ENCODE data around the gene RGP1. TPM values are rescaled to one million over a fixed set of nuclear protein-coding genes. Genes with fewer than 3 reads are reported as not detected.

The RGP1 gene
- total RNA-seq, 2 experiments from 2014 or later, result 12.7 to 13.4 TPM

DNA sequence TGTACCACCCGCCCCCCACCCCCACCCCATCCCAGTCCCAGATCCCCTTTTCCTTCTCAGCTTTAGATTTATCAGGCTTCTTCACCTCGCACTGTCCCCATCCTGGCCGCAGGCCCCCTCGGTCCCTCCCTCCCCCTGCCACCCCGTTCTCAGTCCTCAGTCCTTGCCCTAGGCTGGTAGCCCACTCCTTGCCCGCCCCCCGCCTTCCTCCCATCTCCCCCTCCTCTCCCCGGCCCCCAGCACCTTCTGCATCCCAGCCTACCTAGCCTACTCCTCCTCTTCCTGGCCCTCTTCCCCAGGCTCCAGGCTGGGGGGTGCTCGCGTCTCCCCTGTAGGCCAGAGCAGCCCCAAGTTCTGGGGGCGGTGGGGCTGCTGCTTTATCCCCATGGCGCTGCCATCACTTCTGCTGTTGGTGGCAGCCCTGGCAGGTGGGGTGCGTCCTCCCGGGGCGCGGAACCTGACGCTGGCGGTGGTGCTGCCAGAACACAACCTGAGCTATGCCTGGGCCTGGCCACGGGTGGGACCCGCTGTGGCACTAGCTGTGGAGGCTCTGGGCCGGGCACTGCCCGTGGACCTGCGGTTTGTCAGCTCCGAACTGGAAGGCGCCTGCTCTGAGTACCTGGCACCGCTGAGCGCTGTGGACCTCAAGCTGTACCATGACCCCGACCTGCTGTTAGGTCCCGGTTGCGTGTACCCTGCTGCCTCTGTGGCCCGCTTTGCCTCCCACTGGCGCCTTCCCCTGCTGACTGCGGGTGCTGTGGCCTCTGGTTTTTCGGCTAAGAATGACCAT, 43.1 kb downstream of the RGP1 start:
- Mint-ChIP-seq H3K4me3 (no peak overlapping the region), H3K27me3 (no peaks in the 10 kb centered on the region)

DNA sequence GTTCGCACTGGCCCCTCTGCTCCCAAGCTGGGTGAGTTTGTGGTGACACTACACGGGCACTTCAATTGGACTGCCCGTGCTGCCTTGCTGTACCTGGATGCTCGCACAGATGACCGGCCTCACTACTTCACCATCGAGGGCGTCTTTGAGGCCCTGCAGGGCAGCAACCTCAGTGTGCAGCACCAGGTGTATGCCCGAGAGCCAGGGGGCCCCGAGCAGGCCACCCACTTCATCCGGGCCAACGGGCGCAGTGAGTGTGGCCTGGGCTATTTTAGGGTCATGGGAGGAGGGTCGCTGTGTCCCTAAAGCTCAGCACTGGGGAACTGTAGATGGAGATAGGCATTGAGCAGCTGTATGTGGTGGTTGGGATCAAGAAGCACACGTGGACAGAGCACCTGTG, 43.7 kb downstream of the RGP1 start:
- DNase-seq, result no peak
- no peaks in the 10 kb centered on the region for H3K27me3 Mint-ChIP-seq
- peaks cover 2% of the 10 kb centered on the region for H3K36me3 Mint-ChIP-seq
- H3K4me1 Mint-ChIP-seq, result peaks cover 5% of the 10 kb centered on the region
- H3K27ac Mint-ChIP-seq, result peak overlapping the region; percentile 3
- no peak overlapping the region for H3K4me3 Mint-ChIP-seq
- H3K9me3 Mint-ChIP-seq, result no peaks in the 10 kb centered on the region

More for the DNA sequence above, 43.1 kb downstream of the RGP1 start:
- no peak for DNase-seq
- Mint-ChIP-seq H3K9me3 (no peaks in the 10 kb centered on the region), H3K36me3 (peaks cover 2% of the 10 kb centered on the region), H3K27ac (no peak overlapping the region), H3K4me1 (peaks cover 4% of the 10 kb centered on the region)

DNA sequence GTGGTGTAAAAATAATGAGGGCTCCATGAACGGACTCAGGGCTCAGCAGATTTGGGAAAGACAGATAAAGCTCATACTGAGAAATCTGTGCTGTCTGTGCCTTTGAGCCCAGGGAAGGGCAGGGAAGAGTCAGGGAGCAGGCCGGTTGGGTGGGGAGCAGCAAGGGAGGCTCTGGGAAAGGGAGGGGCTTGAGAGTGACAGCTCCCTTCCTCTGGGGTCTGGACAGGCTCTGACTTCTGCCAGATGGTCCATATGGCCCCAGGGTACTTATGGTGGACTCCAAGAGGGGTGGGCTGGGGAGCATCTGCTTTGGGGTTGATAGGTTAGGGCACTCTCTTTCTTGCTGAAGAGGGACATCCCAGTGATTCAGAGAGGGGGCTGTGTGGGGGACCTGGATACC, 44.4 kb downstream of the RGP1 start:
- no peaks in the 10 kb centered on the region for H3K9me3 Mint-ChIP-seq
- DNase-seq, result no peak
- H3K4me1 Mint-ChIP-seq, result peaks cover 7% of the 10 kb centered on the region

DNA sequence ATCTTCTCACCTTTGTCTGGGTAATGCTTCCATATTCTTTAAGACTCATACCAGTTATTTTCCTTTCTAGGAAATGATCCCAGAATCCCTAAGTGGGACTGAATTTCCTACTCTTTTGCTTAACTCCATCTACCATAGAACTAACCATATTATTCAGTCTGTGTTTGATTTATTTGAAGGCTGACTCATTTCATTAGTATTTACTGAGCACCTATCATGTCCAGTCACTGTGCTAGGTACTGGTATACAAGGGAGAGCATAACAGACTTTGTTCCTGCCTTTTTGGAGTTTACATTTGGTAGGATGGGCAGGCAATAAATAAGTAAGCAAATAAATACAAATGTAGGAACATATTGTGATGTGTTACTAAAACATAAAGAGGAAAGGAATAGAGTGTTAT, 46.6 kb downstream of the RGP1 start:
- Mint-ChIP-seq H3K36me3 (peaks cover 5% of the 10 kb centered on the region), H3K4me1 (peaks cover 11% of the 10 kb centered on the region), H3K4me3 (no peak overlapping the region), H3K27me3 (no peaks in the 10 kb centered on the region), H3K27ac (no peak overlapping the region), H3K9me3 (no peaks in the 10 kb centered on the region)
- no peak for DNase-seq

More for the DNA sequence above, 44.4 kb downstream of the RGP1 start:
- no peak overlapping the region for H3K4me3 Mint-ChIP-seq
- no peaks in the 10 kb centered on the region for H3K27me3 Mint-ChIP-seq
- H3K36me3 Mint-ChIP-seq, result peaks cover 2% of the 10 kb centered on the region
- H3K27ac Mint-ChIP-seq, result peak overlapping the region; percentile 3

DNA sequence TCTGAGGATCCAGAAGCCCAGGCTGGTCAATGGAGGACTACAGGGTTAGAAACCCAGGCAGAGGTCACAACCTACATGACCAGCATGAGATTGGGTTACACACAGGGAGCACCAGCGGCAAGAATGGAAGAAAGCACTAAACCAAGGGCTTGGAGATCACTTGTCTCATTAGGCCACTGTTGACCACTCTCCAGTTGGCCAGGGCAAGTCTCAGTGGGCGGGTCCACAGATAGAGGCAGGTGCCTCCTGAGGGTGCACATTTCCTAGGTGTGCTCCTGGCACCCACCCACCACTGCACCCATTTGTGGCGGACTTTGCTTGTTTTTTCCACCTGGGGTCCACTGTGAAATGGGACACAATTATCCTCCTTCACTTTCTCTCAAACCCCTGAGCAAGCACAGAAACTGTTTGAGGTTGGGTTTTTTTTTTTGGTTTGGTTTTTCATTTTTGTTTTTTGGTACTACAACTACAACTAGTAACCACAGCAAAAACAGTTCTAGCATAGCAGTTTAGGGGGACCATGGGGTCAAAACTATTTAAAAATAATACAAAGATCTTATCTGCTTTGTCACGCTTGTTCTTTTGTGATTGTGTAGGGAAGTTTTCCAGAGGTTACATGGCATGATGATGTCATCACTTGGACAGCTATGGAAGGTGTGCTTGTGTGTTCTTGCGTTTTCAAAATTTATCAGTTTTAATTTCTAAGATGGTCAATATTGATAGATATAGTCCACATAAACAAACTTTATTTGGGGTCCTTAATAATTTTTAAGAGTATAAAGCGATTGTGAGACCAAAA, 48.4 kb downstream of the RGP1 start:
- H3K9me3 Mint-ChIP-seq, result no peaks in the 10 kb centered on the region
- no peaks in the 10 kb centered on the region for H3K27me3 Mint-ChIP-seq
- peaks cover 11% of the 10 kb centered on the region for H3K36me3 Mint-ChIP-seq
- H3K4me3 Mint-ChIP-seq, result no peak overlapping the region
- peaks cover 11% of the 10 kb centered on the region for H3K4me1 Mint-ChIP-seq
- no peak for DNase-seq
- H3K27ac Mint-ChIP-seq, result no peak overlapping the region

DNA sequence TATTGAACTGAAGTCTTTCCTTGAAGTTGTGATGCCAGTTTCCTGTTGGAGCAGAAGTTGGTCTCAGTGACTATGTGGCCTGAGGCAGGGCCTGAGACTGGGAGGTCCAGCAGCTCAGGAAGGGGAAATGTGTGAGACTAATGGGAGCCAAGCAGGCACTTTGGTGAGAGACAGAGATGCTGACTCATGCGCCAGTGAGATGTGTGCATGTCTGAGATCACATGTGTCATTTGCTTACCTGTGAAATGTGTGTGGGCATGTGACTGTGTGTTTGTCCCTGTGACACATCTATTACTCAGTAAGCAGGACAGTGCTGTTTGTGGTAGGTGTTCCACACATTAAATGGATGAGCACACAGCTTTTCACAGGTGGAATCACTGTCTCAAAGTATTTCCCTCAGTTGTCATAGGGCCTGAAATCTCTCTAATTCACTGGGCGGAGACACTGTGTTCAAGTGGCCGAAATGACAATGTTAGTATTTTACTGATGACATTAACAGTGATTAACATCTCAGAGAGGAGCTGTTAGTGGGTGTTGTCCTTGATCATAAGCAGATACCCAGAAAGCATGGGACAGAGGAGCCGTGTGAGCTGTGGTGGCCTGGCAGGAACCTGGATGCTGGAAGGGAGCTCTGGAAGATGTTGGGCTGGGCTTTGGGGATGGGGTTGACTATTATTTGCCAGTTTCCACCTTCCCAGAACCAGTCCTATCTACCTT, 49.7 kb downstream of the RGP1 start:
- Mint-ChIP-seq H3K36me3 (peaks cover 12% of the 10 kb centered on the region), H3K4me3 (no peak overlapping the region), H3K27ac (no peak overlapping the region), H3K27me3 (no peaks in the 10 kb centered on the region), H3K9me3 (no peaks in the 10 kb centered on the region), H3K4me1 (peaks cover 11% of the 10 kb centered on the region)
- no peak for DNase-seq

DNA sequence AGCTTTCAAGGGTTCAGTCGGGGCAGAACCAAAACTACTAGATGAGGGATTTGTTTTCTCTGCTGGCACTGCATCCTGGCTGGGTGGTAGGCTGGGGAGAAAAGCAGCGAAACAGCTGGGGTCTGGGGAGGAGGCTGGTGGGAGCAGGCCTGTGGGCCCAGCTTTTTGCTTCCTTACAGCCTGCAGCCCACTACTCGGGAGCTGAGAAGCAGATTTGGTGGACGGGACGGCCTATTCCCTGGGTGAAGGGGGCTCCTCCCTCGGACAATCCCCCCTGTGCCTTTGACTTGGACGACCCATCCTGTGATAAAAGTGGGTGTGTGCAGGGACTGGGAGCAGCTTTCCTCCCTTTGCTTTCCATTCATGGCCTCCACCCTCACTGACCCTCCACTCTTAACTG, 51.4 kb downstream of the RGP1 start:
- no peaks in the 10 kb centered on the region for H3K27me3 Mint-ChIP-seq
- peaks cover 7% of the 10 kb centered on the region for H3K4me1 Mint-ChIP-seq
- H3K27ac Mint-ChIP-seq, result no peak overlapping the region
- H3K4me3 Mint-ChIP-seq, result no peak overlapping the region
- DNase-seq, result no peak
- no peaks in the 10 kb centered on the region for H3K9me3 Mint-ChIP-seq
- peaks cover 10% of the 10 kb centered on the region for H3K36me3 Mint-ChIP-seq

DNA sequence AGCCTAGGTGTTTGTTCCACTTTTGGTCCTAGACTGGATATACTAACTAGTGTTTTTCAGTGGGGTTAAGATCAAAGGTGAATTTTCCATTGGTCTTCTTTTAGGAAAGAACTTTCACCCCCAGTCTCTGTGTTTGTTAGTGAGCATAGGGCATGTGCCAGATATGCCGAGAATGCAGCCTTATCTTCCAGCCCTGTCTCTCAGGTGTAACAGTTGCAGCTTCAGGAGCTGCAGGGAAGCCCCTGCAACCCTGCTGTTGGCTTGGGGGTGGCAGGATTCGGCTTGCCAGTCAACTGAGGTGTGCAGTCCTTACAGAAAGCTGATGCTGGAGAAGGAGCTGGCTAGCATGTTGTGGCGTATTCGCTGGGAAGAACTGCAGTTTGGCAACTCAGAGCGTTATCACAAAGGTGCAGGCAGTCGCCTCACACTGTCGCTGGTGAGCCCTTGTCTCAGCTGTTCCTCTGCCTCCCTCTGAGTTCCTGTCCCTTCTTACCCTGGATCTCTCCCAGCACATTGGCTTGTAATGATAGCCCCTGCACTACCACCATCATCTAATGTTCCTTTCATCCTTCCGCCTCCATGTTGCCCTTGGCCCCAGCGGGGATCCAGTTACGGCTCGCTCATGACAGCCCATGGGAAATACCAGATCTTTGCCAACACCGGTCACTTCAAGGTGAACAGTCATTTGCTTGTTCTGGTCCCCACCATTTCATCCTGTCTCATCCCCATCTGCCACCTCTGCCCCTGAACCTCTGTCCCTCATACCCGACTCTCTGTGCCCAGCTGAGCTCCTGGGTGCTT, 52.4 kb downstream of the RGP1 start:
- Mint-ChIP-seq H3K9me3 (no peaks in the 10 kb centered on the region), H3K36me3 (peaks cover 12% of the 10 kb centered on the region), H3K4me1 (peaks cover 7% of the 10 kb centered on the region), H3K4me3 (no peak overlapping the region), H3K27me3 (no peaks in the 10 kb centered on the region), H3K27ac (no peak overlapping the region)
- DNase-seq, result no peak

DNA sequence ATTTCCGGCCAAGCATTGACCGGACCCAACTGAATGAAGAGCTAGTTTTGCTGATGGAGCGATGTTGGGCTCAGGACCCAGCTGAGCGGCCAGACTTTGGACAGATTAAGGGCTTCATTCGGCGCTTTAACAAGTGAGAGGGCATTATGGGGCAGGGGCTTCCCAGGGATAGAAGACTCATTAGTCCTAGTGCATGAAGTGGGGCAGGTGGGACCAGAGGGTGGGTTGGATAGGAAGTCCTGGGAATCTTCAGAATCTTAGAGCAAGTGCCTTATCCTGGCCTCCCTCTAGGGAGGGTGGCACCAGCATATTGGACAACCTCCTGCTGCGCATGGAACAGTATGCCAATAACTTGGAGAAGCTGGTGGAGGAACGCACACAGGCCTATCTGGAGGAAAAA, 57.0 kb downstream of the RGP1 start:
- Mint-ChIP-seq H3K36me3 (peaks cover 9% of the 10 kb centered on the region), H3K4me3 (no peak overlapping the region), H3K27me3 (no peaks in the 10 kb centered on the region), H3K27ac (no peak overlapping the region), H3K4me1 (peaks cover 7% of the 10 kb centered on the region), H3K9me3 (no peaks in the 10 kb centered on the region)
- DNase-seq, result no peak

Other genes starting within 250 kb of the RGP1 start
- gene TESK1, start 144.0 kb upstream of the RGP1 start, total RNA-seq, result 10 to 100 TPM; 24.9 to 26.0 TPM
- gene CD72, start 130.9 kb upstream of the RGP1 start, total RNA-seq, result 10 to 100 TPM; 11.4 to 11.5 TPM
- gene SIT1, start 98.4 kb upstream of the RGP1 start, total RNA-seq, result 10 to 100 TPM; 67.7 to 69.4 TPM
- gene RMRP, start 91.3 kb upstream of the RGP1 start, total RNA-seq, result over 10,000 TPM in 1 of 2 experiments, 1,000 to 10,000 TPM in 1; 8,498 to 10,099 TPM
- gene CCDC107, start 91.0 kb upstream of the RGP1 start, total RNA-seq, result 1 to 10 TPM; 8.2 to 9.4 TPM
- gene ARHGEF39, start 84.1 kb upstream of the RGP1 start, total RNA-seq, result 10 to 100 TPM; 17.2 to 18.7 TPM
- 1 to 10 TPM; 1.5 to 2.7 TPM for gene CA9, start 75.4 kb upstream of the RGP1 start, total RNA-seq
- gene TPM2, start 59.4 kb upstream of the RGP1 start, total RNA-seq, result 1 to 10 TPM; 3.3 to 4.6 TPM
- 100 to 1,000 TPM; 158 to 169 TPM for gene TLN1, start 17.1 kb upstream of the RGP1 start, total RNA-seq
- 10 to 100 TPM; 23.7 to 24.5 TPM for gene CREB3, start 16.6 kb upstream of the RGP1 start, total RNA-seq
- 10 to 100 TPM; 22.6 to 24.2 TPM for gene GBA2, start 59 bp upstream of the RGP1 start, total RNA-seq
- under 1 TPM in 1 of 2 experiments, not detected in 1; 0.94 TPM for gene MSMP, start 5.0 kb downstream of the RGP1 start, total RNA-seq
- 1 to 10 TPM; 4.7 to 8.9 TPM for gene NPR2, start 42.3 kb downstream of the RGP1 start, total RNA-seq
- 1 to 10 TPM in 1 of 2 experiments, under 1 TPM in 1; 0.68 to 1.0 TPM for gene SPAG8, start 63.0 kb downstream of the RGP1 start, total RNA-seq
- gene HINT2, start 65.8 kb downstream of the RGP1 start, total RNA-seq, result 10 to 100 TPM; 65.0 to 70.1 TPM
- gene FAM221B, start 79.4 kb downstream of the RGP1 start, total RNA-seq, result not detected
- 1 to 10 TPM; 2.8 to 3.1 TPM for gene TMEM8B, start 79.9 kb downstream of the RGP1 start, total RNA-seq
- gene OR13J1, start 121.1 kb downstream of the RGP1 start, total RNA-seq, result not detected
- not detected for gene HRCT1, start 156.9 kb downstream of the RGP1 start, total RNA-seq
- gene SPAAR, start 160.2 kb downstream of the RGP1 start, total RNA-seq, result not detected
- not detected for gene OR2S2, start 208.9 kb downstream of the RGP1 start, total RNA-seq